Measurements from ENCODE around the gene PSMD9. TPM values are rescaled to one million over a fixed set of nuclear protein-coding genes. Genes with fewer than 3 reads are reported as not detected.

PSMD9 gene
- total RNA-seq, 1 experiment from 2014 or later, result 55.5 TPM

- ATAC-seq, result no peak
- CTCF ChIA-PET, result no interaction called here
- no peak overlapping the region for H3K27ac ChIP-seq (ENCODE audit: low read depth, low read length)
- no peaks in the 10 kb centered on the region for H4K20me1 ChIP-seq (ENCODE audit: insufficient read depth)
- H3K36me3 ChIP-seq (ENCODE audit: control insufficient read depth in 1 of 2, insufficient read depth in 2 of 2, low read length in 2 of 2), result no peaks in the 10 kb centered on the region
- no peaks in the 10 kb centered on the region for H3K9me3 ChIP-seq (ENCODE audit: control insufficient read depth in 1 of 2, insufficient read depth in 1 of 2, low read depth in 1 of 2, low read length in 2 of 2)
- no peaks in the 10 kb centered on the region for H3K27me3 ChIP-seq (ENCODE audit: insufficient read depth, low read length)
- H3K4me3 ChIP-seq (replicated peaks in 1 of 2; ENCODE audit: low read depth in 1 of 2, low read length in 2 of 2), result no peak overlapping the region
- H2AFZ ChIP-seq (ENCODE audit: low read depth, low read length, poor library complexity, severe bottlenecking), result no peak overlapping the region
- no peaks in the 10 kb centered on the region for H3K4me1 ChIP-seq (ENCODE audit: control insufficient read depth in 1 of 2, insufficient read depth in 2 of 2, low read length in 2 of 2)
- H3K9me2 ChIP-seq (ENCODE audit: insufficient read depth), result no peaks in the 10 kb centered on the region
- H3K4me2 ChIP-seq (ENCODE audit: low read length), result no peak overlapping the region
- no peak for DNase-seq (ENCODE audit: low read depth, low spot score)
- POLR2A ChIA-PET, result no interaction called here
- no TSS peak for BruUV-seq (replicated peaks)
- RAD21 ChIA-PET (ENCODE audit: low non-redundant PET in 1 of 2, low total read pairs in 2 of 2, uncharacterized antibody in 2 of 2, unreplicated experiment in 2 of 2), result no interaction called here
- intact Hi-C loops (cut with micrococcal nuclease), result no loop called here
- no peak for TF ChIP-seq TCF7L2 (IDR thresholded peaks at IDR 0.05; ENCODE audit: borderline replicate concordance, extremely low read depth, insufficient read depth, insufficient read length)
- no peak for TF ChIP-seq ATF3 (IDR thresholded peaks at IDR 0.05)
- no peak for TF ChIP-seq SIN3A (IDR thresholded peaks at IDR 0.05; ENCODE audit: low read depth)
- no peak for TF ChIP-seq MAX (IDR thresholded peaks at IDR 0.05)
- TF ChIP-seq REST (IDR thresholded peaks at IDR 0.05; ENCODE audit: low read depth), result no peak
- no peak overlapping the region for H3K9ac ChIP-seq (ENCODE audit: low read length)
- H3K79me2 ChIP-seq (ENCODE audit: insufficient read depth, low read length), result no peaks in the 10 kb centered on the region
Measured at GRCh38 chr12:121939186-121939585, 50.6 kb downstream of the PSMD9 start.

Measured in HCT116 (cell line).